GM23248 (cell line): ENCODE results near the gene YIF1B.

Source experiments
- EZH2 ChIP-seq: fragments of 200-600 bp; sonication (generic); IDR thresholded peaks from 2 replicates; pipeline ENCODE4 v1.6.1; 2018; ENCODE audit warnings: antibody characterized with exemption, mild to moderate bottlenecking; ENCODE audit not compliant: insufficient read depth, poor library complexity, severe bottlenecking
- EZH2phosphoT487 ChIP-seq: fragments of 200-600 bp; sonication (generic); IDR thresholded peaks from 2 replicates; pipeline ENCODE4 v1.6.1; 2018; ENCODE audit warnings: antibody characterized with exemption, moderate library complexity, mild to moderate bottlenecking, low read depth; ENCODE audit not compliant: insufficient read depth

DNA sequence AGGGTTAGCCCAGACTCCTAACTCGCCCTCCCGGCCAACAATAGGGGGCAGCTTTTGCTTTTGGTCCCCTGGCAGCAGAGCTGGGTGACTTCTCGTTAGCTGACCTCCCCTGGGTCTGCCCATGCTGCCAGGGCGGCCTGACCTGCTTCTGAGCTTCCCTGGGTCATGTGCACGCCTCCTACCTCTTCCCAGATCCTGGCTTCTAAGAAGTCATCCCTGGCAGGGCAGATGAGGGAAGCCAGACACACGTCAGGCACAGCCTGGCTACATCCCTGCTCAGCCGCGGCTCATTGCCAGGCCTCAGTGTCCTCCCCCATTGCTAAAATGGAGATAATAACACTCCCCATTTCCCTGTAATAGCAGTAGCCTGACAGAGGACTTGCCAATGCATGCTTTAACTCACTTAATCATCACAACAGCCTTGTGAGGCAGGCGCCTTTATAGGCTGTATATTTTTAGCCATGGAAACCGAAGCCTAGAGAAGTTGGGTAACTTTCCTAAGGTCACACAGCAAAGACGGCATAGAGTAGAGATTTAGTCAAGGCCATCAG lies 6.0 kb upstream of the YIF1B start:
- TF ChIP-seq EZH2 (no peak), EZH2phosphoT487 (no peak)
